Activated naive CD8-positive, alpha-beta T cell treated with anti-CD3 and anti-CD28 coated beads, Interleukin-2, amount 50 U/mL, for 16 hours (primary cell): Measurements from ENCODE around the gene SEMA3F.
"Not testable (repeated sequence)": the region's sequence is repeated elsewhere in the genome, so short reads cannot be mapped to it uniquely, and the experiment has no call there.

Experiments used
- DNase-seq: peaks from one replicate; pipeline ENCODE4 v3.0.0-alpha.2; 2020; ENCODE audit warnings: low read depth, low spot score

The SEMA3F gene

GRCh38 chr3:50211368-50211717 lies 56.2 kb downstream of the SEMA3F start:
- DNase-seq, result not testable (repeated sequence)

- DNase-seq, result no peak
These were observed 56.8 kb downstream of the SEMA3F start for GRCh38 chr3:50211930-50212329.

- no peak for DNase-seq
These were observed 57.4 kb downstream of the SEMA3F start for GRCh38 chr3:50212502-50212901.

- no peak for DNase-seq
These were observed 57.8 kb downstream of the SEMA3F start for GRCh38 chr3:50212971-50213370.

GRCh38 chr3:50213373-50213772 lies 58.2 kb downstream of the SEMA3F start:
- no peak for DNase-seq

- no peak for DNase-seq
These were observed 59.7 kb downstream of the SEMA3F start for GRCh38 chr3:50214824-50215223.

GRCh38 chr3:50215529-50215928 lies 60.4 kb downstream of the SEMA3F start:
- no peak for DNase-seq

GRCh38 chr3:50217681-50218080 lies 62.6 kb downstream of the SEMA3F start:
- DNase-seq, result no peak

- DNase-seq, result no peak
These were observed 63.3 kb downstream of the SEMA3F start for GRCh38 chr3:50218448-50218847.

- DNase-seq, result no peak
These were observed 64.2 kb downstream of the SEMA3F start for GRCh38 chr3:50219285-50219684.

GRCh38 chr3:50220109-50220508 lies 65.0 kb downstream of the SEMA3F start:
- DNase-seq, result no peak

GRCh38 chr3:50221051-50221410 lies 65.9 kb downstream of the SEMA3F start:
- no peak for DNase-seq

- no peak for DNase-seq
These were observed 66.5 kb downstream of the SEMA3F start for GRCh38 chr3:50221411-50222168.

- DNase-seq, result no peak
These were observed 67.0 kb downstream of the SEMA3F start for GRCh38 chr3:50222169-50222528.

- DNase-seq, result no peak
These were observed 69.5 kb downstream of the SEMA3F start for GRCh38 chr3:50224639-50225038.

- DNase-seq, result no peak
These were observed 71.8 kb downstream of the SEMA3F start for GRCh38 chr3:50226888-50227389.

GRCh38 chr3:50227390-50228183 lies 72.5 kb downstream of the SEMA3F start:
- peak; percentile 76 for DNase-seq

- DNase-seq, result not testable (repeated sequence)
These were observed 73.2 kb downstream of the SEMA3F start for GRCh38 chr3:50228184-50228763.

GRCh38 chr3:50229490-50229889 lies 74.4 kb downstream of the SEMA3F start:
- DNase-seq, result no peak

GRCh38 chr3:50230104-50230793 lies 75.1 kb downstream of the SEMA3F start:
- no peak for DNase-seq

- DNase-seq, result no peak
These were observed 75.6 kb downstream of the SEMA3F start for GRCh38 chr3:50230794-50231125.

GRCh38 chr3:50231581-50231980 lies 76.5 kb downstream of the SEMA3F start:
- DNase-seq, result no peak
